Tibial nerve (tissue), 3 donors: ENCODE data around the gene NDUFB6.

Experiments
- POLR2A ChIP-seq, 2 donors: fragments of 450-650 bp; IDR thresholded peaks; one replicate each; pipeline ENCODE4 v1.6.1; 2017; ENCODE audit warnings: antibody characterized with exemption in 2 of 2, mild to moderate bottlenecking in 2 of 2, moderate library complexity in 2 of 2
- TF ChIP-seq, protein P1 (sequence below), 5 experiments: fragments of 200-600 bp in 3 of 5; fragments of 450-650 bp in 2 of 5; sonication (generic) in 3 of 5; IDR thresholded peaks; one replicate each; pipeline ENCODE4 v1.5.1; 2016 to 2019; ENCODE audit warnings: antibody characterized with exemption in 5 of 5, mild to moderate bottlenecking in 3 of 5, moderate library complexity in 2 of 5

DNA sequence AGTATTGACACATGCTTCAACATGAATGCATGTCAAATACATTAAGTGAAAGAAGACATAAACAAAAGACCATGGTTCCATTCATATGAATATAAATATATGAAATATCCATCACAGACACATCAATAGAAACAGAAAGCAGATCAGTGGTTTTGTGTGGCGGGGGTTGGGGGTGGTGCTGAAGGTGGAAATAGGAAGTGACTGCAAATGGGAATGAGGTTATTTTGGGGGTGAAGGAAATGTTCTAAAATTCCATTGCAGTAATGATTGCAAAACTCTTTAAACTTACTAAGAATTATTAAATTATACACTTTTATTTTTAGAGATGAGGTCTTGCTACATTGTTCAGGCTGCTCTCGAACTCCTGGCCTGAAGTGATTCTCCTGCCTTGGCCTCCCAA is 33.9 kb upstream of the NDUFB6 start:
- TF ChIP-seq, protein P1, sequence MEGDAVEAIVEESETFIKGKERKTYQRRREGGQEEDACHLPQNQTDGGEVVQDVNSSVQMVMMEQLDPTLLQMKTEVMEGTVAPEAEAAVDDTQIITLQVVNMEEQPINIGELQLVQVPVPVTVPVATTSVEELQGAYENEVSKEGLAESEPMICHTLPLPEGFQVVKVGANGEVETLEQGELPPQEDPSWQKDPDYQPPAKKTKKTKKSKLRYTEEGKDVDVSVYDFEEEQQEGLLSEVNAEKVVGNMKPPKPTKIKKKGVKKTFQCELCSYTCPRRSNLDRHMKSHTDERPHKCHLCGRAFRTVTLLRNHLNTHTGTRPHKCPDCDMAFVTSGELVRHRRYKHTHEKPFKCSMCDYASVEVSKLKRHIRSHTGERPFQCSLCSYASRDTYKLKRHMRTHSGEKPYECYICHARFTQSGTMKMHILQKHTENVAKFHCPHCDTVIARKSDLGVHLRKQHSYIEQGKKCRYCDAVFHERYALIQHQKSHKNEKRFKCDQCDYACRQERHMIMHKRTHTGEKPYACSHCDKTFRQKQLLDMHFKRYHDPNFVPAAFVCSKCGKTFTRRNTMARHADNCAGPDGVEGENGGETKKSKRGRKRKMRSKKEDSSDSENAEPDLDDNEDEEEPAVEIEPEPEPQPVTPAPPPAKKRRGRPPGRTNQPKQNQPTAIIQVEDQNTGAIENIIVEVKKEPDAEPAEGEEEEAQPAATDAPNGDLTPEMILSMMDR (IDR thresholded peaks at IDR 0.05) = no peak
- no peak for TF ChIP-seq POLR2A (IDR thresholded peaks at IDR 0.05)
